Left ventricle myocardium inferior (tissue), 1 donor: ENCODE results near the gene BCAM. TPM values are rescaled to one million over a fixed set of nuclear protein-coding genes. Genes with fewer than 3 reads are reported as not detected.
A peak's percentile ranks its signal among the peaks of the same experiment; 100 is the strongest.

ENCODE experiments used
- DNase-seq: peaks from one replicate; pipeline ENCODE4 v3.0.0-alpha.2; 2020
- H3K27ac ChIP-seq: fragments of 200-600 bp; replicated peaks from 2 replicates; pipeline ENCODE4 v1.8.0; 2021
- H3K27me3 ChIP-seq: fragments of 200-600 bp; 2 replicates; pipeline ENCODE4 v1.8.0; 2021; ENCODE audit warnings: low read depth
- H3K36me3 ChIP-seq: fragments of 200-600 bp; 2 replicates; pipeline ENCODE4 v1.8.0; 2021
- H3K4me1 ChIP-seq: fragments of 200-600 bp; 2 replicates; pipeline ENCODE4 v1.8.0; 2021
- H3K4me3 ChIP-seq: fragments of 200-600 bp; 2 replicates; pipeline ENCODE4 v1.8.0; 2021; ENCODE audit warnings: mild to moderate bottlenecking, moderate library complexity
- H3K9me3 ChIP-seq: fragments of 200-600 bp; replicated peaks from 2 replicates; pipeline ENCODE4 v1.8.0; 2021
- intact Hi-C: fragments of 100-400 bp; cut with micrococcal nuclease; formaldehyde crosslinking; loops from one replicate; pipeline ENCODE4 v1.11.0; 2022
- total RNA-seq: library from RNA; stranded (reverse); fragmentation: NEBNext Ultra II Directional; extraction: Animal tissue kit (Norgen Biotek cat#: 25700); gene quantifications from one replicate; pipeline ENCODE4 v1.2.1, GENCODE V29; 2021
- TF ChIP-seq, protein P1 (sequence below): fragments of 200-600 bp; IDR thresholded peaks from 2 replicates; pipeline ENCODE4 v1.8.0; 2021; ENCODE audit warnings: antibody characterized with exemption, mild to moderate bottlenecking, borderline replicate concordance
- donor health status: DM: no; HTN: yes; CAD: no; lungs with severe emphysema.

Gene BCAM
- total RNA-seq, 1 donor from 2014 or later = 91.9 TPM

DNA sequence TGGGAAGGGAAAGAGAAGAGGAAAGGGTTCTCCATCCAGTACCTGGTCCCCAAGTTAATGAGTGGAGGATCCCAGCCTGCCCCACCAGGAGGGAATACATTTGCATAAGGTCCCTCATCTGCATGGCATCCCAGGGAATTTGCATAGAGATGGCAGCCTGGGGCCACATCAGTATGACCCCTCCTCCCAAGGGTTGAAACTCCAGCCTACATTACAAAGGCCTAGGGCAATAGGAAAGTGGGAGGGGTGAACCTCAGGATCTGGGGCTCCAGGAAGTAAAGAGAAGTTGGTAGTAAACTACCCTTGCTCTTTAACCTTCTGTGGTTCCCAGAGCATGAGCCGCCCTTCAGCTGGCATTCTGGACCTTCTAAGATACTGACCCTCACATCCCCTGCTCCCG, 30.4 kb downstream of the BCAM start:
- H3K4me3 ChIP-seq = no peak overlapping the region
- H3K4me1 ChIP-seq = peaks cover 4% of the 10 kb centered on the region
- TF ChIP-seq, protein P1, sequence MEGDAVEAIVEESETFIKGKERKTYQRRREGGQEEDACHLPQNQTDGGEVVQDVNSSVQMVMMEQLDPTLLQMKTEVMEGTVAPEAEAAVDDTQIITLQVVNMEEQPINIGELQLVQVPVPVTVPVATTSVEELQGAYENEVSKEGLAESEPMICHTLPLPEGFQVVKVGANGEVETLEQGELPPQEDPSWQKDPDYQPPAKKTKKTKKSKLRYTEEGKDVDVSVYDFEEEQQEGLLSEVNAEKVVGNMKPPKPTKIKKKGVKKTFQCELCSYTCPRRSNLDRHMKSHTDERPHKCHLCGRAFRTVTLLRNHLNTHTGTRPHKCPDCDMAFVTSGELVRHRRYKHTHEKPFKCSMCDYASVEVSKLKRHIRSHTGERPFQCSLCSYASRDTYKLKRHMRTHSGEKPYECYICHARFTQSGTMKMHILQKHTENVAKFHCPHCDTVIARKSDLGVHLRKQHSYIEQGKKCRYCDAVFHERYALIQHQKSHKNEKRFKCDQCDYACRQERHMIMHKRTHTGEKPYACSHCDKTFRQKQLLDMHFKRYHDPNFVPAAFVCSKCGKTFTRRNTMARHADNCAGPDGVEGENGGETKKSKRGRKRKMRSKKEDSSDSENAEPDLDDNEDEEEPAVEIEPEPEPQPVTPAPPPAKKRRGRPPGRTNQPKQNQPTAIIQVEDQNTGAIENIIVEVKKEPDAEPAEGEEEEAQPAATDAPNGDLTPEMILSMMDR = no peak
- no peaks in the 10 kb centered on the region for H3K36me3 ChIP-seq
- H3K27ac ChIP-seq = no peak overlapping the region
- intact Hi-C loops = no loop called here
- H3K9me3 ChIP-seq = no peaks in the 10 kb centered on the region
- no peak for DNase-seq
- no peaks in the 10 kb centered on the region for H3K27me3 ChIP-seq

DNA sequence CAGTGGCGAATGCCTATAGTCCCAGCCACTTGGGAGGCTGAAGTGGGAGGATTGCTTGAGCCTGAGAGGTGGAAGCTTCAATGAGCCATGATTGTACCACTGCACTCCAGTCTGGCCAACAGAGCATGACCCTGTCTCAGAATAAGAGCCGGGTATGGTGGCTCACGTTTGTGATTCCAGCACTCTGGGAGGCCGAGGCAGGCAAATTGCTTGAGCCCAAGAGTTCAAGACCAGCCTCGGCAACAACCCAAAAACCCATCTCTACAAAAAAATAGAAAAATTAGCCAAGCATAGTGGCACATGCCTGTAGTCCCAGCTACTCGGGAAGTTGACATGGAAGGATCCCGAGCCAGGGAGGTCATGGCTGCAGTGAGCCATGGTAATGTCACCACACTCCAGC, 31.9 kb downstream of the BCAM start:
- H3K9me3 ChIP-seq = no peaks in the 10 kb centered on the region
- no peaks in the 10 kb centered on the region for H3K36me3 ChIP-seq
- peaks cover 16% of the 10 kb centered on the region for H3K4me1 ChIP-seq
- DNase-seq = no peak
- no peak overlapping the region for H3K4me3 ChIP-seq
- TF ChIP-seq, protein P1 = no peak
- intact Hi-C loops = loop anchor here (10.0 kb wide), 1 partner anchor 46 kb away; no protein-coding TSS in a partner anchor
- no peaks in the 10 kb centered on the region for H3K27me3 ChIP-seq
- no peak overlapping the region for H3K27ac ChIP-seq

DNA sequence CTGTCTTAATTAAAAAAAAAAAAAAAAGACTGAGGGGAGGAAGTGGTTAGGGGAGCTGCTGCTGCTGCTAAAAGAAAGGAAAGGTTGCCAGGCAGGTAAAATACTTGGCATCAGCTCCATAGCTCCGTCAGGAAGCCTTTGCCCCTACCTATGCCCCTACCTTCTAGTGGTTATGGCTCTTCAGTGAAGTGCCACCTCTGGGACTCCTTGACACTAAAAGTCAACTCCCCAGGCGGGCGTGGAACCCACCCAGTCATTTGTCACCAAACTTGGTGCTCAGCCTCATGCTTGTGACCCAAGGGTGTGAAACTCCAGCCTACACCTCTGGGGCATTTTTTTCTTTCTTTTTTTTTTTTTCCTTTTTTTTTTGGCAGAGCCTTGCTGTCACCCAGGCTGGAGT, 32.3 kb downstream of the BCAM start:
- no peak for DNase-seq
- TF ChIP-seq, protein P1 = no peak
- H3K36me3 ChIP-seq = no peaks in the 10 kb centered on the region
- H3K27me3 ChIP-seq = no peaks in the 10 kb centered on the region
- intact Hi-C loops = loop anchor here (10.0 kb wide), 1 partner anchor 46 kb away; no protein-coding TSS in a partner anchor
- H3K9me3 ChIP-seq = no peaks in the 10 kb centered on the region
- H3K4me3 ChIP-seq = no peak overlapping the region
- peaks cover 18% of the 10 kb centered on the region for H3K4me1 ChIP-seq
- H3K27ac ChIP-seq = no peak overlapping the region

DNA sequence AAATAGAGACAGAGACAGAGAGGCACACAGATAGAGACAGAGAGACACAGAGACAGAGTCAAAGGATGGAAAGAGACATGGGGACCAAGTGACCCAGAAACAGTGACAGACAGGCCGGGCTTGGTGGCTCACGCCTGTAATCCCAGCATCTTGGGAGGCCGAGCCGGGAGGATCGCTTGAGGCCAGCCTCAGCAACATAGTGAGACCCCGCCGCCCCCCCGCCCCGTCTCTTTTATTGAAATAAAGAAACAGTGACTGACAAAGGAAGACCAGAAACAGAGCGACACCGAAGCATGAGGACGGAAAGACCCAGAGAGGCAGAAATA, 36.3 kb downstream of the BCAM start:
- Histone ChIP-seq H3K27me3 (no peaks in the 10 kb centered on the region), H3K9me3 (no peaks in the 10 kb centered on the region), H3K36me3 (no peaks in the 10 kb centered on the region), H3K4me3 (peak overlapping the region; percentile 100), H3K27ac (peak overlapping the region; percentile 96), H3K4me1 (peaks cover 58% of the 10 kb centered on the region)
- no peak for DNase-seq
- intact Hi-C loops = loop anchor here (10.0 kb wide), 1 partner anchor 50 kb away; no protein-coding TSS in a partner anchor
- TF ChIP-seq, protein P1 = no peak

DNA sequence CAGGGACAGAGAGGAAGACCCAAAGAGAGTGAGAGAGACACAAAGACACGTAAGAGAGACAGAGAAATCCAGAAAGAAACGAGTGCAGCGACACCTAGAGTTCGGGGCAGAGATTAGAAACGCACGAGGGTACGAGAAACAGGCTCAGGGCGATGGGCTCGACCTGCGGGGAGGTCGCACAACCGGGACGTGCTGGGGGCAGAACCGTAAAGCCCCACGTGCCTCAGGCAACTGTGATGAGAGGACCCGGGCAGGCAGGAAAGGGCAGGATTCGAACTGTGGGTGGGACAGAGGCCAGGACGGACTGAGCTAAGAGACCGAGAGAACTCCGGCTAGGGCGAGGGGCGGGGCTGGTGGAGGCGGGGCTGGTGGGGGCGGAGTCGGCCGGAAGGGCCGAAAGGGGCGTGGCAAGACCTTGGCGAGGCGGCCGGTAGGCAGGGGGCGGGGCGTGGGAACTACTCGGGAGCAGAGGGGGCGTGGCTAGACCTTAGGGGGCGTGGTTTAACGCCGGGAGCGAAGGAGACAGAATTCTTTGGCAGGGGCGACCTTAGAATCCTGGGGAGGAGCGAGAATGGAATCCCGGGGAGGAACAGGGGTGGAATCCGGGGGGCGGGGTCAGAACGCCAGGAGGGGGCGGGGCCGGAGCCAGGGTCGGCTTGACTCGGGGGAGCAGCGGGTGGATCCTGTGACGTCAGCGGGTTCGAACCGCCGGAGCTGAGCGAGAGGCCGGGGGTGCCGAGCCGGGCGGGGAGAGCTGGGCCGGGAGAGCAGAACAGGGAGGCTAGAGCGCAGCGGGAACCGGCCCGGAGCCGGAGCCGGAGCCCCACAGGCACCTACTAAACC, 36.9 kb downstream of the BCAM start, which contains the start of gene NECTIN2:
NECTIN2 (plus strand) TSS at position 686 of the 843 bp plus-strand sequence. CDS start 229 bp downstream, outside the sequence.
- Histone ChIP-seq H3K9me3 (no peaks in the 10 kb centered on the region), H3K4me1 (peaks cover 64% of the 10 kb centered on the region), H3K27ac (peak within 1 kb of the TSS; percentile 96), H3K36me3 (no peaks in the 10 kb centered on the region), H3K27me3 (no peaks in the 10 kb centered on the region), H3K4me3 (peak within 1 kb of the TSS; percentile 100)
- DNase-seq = peak; percentile 100
- intact Hi-C loops = loop anchor here (10.0 kb wide), 1 partner anchor 51 kb away; no protein-coding TSS in a partner anchor
- TF ChIP-seq, protein P1 = peak; percentile 70
